NCI-H2227 (cell line): Measurements from ENCODE around the gene CYP3A4.
A peak's percentile ranks its signal among the peaks of the same experiment; 100 is the strongest.
"Not testable (repeated sequence)": the region's sequence is repeated elsewhere in the genome, so short reads cannot be mapped to it uniquely, and the experiment has no call there.

Experiments
- DNase-seq: peaks from one replicate; lab custom pipeline; 2025; ENCODE audit not compliant: unreplicated experiment; lab: John Stamatoyannopoulos, UW

The CYP3A4 gene

GRCh38 chr7:99729486-99730237 is 54.3 kb downstream of the CYP3A4 start:
- no peak for DNase-seq

DNA sequence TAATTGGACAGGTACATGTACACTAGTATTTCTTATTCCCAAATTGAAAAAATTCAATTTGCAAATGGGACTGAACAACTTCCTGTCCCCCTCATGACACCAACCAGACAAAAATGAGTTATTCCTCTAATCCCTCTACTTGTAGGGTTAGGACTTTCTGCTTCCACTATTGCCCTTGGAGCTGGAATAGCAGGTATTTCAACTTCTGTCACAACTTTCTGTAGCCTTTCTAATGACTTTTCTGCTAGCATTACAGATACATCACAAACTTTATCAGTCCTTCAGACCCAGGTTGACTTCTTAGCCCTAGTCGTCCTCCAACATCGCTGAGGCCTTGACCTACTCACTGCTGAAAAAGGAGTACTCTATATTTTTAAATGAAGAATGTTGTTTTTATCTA is 55.4 kb downstream of the CYP3A4 start:
- DNase-seq, result no peak

- DNase-seq, result not testable (repeated sequence)
These were observed 60.8 kb downstream of the CYP3A4 start for GRCh38 chr7:99723201-99723600.

GRCh38 chr7:99720800-99721595 is 63.0 kb downstream of the CYP3A4 start:
- no peak for DNase-seq

DNA sequence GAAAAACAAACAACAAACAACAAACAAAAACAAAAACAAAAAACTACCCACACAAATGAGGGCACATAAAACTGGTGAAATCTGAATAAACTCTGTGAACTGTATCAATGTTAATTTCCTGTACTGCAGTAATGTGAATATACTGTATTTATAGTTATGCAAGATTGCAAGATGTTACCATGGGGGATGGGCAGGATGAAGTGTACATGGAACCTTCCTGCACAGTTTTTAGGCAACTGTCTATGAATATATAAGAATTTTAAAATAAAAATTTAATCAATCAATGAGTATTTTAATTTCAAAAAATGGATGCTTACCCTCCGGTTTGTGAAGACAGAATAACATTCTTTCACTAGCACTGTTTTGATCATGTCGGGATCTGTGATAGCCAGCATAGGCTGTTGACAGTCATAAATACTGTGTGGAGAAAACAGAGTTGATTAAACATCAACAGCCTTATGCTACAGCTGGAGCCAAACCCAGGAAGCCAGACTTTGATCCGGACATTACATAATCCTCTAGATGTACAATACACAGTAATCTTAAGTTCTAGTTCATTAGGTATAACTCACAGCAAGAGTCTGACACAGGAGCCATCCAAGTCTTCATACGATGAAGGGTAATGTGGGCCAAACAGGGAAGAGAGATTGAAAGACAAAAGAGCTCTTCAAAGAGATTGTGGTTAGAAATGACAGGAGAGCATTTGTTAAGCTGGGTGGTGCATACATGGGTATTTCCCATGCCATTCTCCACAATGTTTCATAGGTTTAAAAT is 63.8 kb downstream of the CYP3A4 start:
- no peak for DNase-seq

DNA sequence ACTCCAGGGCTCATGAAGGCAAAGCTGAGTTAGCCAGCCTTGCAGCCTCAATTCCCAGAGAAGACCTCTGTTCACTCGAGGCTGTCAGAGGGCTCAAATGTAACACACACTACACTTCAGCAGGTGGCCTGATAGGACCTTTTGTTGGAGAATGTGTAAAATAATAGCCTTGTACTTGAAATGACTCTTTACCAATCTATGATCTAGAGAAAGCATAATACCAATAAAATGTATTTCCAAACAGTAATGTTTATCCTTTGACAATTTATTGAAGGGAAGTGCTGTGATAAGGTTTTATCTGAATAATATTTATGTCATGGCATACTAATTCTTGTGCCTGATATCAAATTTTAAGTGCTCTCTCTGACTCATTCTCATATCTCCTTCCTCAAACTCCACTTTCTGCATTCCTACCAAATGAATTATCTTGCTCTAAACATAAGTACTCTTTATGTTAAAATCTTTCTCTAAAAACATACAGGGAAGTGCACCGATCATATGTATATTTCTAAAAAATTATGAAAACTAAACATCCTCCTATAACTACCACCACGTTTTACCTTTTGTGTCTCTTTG is 69.9 kb downstream of the CYP3A4 start:
- DNase-seq, result no peak

GRCh38 chr7:99709838-99710578 is 74.0 kb downstream of the CYP3A4 start:
- no peak for DNase-seq

GRCh38 chr7:99709260-99709659 is 74.7 kb downstream of the CYP3A4 start:
- DNase-seq, result no peak

DNA sequence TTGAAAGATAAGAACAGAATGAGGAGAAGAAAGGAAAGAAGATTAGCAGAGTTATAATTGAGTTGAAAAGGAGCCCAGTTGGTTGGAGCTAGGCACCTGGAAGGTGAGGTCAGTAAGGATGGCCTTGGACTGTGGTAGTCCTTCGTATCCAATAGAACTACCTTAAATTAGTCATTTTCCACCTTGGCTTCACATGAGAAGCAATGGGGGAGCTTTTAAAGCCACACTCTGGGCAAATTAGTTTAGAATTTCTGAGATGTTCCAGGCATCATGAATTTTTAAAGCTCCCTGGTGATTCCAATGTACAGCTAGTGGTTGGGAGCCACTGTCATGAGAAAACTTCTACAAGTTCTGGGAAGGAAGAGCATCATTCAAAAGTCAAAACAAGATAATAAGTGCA is 76.9 kb downstream of the CYP3A4 start:
- DNase-seq, result peak; percentile 17
